DMS 273 treated with DMSO at 0.1 percent for 48 hours (cell line): ENCODE measurements around the gene DNM3.
"Not testable (repeated sequence)": the region's sequence is repeated elsewhere in the genome, so short reads cannot be mapped to it uniquely, and the experiment has no call there.

Experiments
- DNase-seq: peaks from one replicate; lab custom pipeline; 2025; lab: John Stamatoyannopoulos, UW

The DNM3 gene

DNA sequence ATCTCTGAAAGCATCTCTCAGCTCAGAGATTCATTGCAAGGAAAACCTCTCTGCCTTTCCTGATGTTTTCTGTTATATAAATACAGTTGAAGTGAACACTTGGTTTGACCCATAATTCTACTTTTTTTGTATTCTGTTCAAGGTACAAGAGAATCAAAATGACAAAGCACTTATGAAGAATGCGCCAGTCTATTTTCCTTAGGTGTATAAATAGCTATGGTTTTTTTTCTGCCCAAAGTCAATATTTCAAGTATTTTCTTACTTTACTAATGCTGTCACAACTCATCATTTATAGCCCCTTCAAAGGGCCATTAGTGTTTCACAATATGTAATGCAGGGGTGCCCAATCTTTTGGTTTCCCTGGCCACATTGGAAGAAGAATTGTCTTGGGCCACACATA, 436.7 kb downstream of the DNM3 start:
- DNase-seq, result no peak

DNA sequence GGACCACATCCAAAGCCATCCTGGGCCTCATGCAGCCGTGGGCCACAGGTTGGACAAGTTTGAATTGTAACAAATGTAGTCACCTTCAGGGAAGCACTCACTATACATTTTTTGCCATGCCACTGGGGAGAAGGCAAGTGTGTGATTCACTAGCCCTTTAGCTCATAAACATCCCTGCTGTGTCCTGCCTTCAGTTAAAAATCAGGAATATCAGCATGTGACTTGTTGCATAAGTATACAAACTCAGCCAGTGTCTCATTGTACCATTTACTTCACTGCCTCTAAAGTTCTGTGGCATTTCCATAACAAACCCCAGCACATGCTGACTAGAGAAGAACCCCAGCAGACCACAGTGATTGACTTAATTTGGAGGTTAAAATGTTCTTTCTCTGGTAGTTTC, 437.2 kb downstream of the DNM3 start:
- no peak for DNase-seq

DNA sequence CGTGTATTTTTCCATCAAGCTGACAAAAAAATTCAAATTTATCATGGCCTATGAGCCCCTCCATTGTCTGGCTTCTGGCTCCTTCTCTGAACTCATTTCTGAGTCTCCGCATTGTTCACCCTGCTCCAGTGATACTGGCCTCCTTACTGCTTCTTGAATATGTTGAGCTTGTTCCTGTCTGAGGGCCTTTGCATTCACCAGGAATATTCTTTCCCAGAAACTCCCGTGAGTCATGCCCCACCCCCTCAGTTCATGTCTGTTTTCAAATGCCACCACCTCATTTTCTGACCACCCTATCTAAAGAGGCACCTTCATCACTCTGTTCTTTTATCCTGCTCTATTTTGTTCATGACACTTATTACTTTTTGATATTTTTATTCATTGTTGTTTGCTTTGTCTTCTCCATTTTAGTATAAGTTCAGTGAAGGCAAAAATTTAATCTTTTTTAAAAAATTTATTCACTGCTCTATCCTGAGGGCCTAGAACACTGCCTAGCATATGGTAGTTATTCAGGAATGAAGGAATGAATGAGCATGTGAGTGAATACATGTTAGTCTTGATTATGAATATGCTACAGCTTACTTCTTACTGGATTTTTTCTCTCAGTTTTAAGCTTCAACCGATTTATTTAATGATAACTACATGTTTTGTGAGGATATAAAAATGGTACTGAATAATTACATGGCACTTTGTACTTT, 438.8 kb downstream of the DNM3 start:
- DNase-seq, result no peak

DNA sequence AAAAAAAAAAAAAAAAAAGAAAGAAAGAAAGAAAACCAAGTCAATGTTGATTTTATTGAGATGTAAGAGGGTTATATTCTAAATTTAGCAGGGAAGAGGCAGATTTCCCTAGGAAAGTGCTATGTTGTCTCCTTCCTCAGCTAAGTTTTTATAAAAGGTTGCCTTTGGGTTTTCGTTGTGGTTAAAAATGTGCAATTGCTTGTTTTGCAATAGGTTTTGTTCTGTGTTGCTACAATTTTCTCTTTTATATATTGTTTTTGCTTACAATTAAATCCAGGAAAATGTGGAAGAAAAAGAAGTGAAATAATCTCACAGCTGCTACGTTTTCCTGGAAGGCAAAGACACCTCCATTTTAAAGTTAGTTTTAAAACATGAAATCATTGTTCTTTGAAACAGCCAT, 442.5 kb downstream of the DNM3 start:
- DNase-seq, result no peak

DNA sequence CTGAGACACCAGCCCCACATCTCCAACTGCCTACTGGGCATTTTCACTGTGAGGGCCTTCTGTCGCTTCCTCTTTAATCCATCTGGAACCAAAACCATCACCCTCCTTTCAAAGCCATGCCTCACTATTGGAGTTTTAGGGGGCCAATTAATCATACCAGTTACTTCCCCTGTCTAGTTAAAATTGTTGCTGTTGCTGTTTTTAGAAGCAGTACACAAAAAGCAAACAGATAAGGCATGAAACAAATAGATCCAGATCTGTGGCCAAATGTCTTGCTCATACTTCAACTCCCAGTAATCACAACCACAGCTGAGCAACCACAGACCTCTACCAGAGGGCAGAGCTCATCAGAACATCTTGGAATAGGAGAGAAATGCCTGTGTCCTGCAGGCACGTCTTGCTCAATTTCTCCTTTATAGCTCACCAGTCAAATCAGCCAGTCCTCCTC, 445.4 kb downstream of the DNM3 start:
- no peak for DNase-seq

DNA sequence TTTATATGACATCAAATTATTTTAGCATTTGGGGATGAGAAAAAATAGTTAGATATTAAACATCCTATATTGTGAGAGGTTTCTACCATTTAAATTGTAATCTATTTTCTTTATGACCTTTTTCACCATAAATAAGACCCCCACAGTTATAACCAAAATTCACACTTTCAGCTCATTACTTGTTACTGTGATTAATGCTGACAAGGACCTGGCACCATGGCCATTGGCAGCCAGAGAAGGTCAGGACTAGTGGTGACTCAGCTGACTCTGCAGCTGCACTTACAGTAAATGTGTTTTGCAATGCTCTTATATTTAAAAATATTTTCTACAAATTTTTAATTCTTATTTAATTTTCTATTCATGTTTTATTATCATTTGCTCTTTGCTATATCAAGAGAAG, 445.9 kb downstream of the DNM3 start:
- no peak for DNase-seq

DNA sequence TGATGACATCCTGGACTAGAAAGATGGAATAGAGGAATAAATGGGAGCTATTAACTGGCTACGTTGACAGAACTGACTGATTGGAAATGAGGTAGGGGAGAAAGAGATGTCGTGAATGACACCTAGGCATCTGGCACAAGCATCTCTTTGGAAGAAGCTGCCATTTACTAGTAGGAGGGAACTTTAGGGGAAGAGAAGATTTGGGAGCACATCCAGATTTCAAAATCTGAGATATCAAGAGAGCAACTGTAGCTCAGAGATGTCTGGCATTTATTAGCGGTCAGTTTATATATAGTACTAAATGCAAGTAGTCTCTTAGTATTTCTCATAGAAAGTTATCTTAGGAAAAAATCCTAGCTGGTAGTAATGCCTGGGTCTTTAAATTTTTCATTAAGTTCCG, 447.3 kb downstream of the DNM3 start:
- DNase-seq, result no peak

DNA sequence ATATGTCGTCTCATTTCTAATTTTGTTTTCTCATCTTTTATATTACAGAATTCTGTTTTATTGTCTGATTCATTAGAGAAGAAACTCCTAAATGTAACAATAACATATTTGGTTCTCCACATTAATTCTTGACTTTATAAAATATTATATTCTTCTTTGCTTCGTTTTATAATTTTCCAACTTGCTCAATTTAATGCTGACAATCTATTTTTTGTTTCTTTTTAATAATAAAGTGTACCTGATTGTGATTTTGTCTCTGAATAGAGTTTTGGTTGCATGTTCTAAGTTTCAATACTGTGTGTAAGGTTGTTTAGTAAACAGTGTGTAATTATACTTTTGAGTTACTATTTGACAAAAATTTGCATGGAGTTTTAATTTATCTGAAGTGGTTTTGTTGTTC, 448.1 kb downstream of the DNM3 start:
- DNase-seq, result no peak

DNA sequence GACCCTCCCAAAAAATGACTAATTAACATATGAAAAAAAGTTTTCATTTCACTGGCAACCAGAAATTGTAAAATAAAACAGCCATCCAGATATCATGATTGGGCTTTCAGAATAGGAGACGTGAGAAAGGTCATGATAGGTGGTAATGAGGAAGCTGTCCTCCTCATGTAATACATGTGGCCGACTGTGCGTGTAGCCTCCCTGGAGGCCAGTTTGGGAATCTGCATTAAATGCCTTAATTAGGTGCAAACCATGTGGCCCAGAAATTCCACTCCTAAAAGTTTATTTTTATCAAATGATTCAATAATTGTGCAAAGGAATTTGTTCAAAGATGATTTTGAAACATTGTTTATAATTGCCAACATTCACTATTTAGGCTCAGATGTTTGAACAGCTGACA, 451.5 kb downstream of the DNM3 start:
- no peak for DNase-seq

DNA sequence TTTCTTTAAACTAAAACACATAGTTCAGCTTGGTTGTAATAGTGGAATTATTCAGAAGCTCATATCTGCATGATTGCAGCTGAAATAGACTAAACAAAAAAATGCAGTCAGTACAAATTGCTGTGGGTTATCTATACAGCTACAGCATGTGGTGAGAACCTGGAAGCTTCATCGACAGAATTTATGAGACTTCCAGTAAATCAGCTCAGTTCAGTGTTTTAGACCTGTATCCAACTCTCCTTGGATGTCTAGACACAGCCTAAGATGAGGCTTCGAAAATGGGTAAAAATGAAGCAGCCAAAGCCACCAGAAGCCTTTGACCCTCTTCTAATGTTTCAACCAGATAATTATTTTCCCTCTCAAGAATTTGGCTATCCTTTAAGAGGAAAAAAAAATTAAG, 452.1 kb downstream of the DNM3 start:
- DNase-seq, result no peak

DNA sequence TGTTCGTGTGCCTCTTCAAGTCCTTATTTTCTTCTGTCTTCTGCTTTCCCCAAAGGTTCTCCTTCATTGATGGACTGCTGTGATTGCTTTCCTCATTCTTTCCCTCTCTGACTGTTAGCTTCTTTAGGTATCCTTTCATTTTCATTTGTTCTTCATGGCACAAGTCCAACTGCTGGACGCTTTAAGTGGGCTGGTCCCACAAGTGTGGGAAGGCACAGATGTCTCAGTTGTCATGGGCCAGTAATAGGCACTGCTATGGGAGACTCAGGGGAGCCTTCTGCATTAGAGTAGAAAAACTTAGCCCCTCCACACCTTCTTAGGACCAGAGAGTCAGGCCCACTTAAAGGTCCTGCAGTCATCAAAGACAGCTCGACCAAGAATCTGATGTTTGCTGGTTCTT, 456.8 kb downstream of the DNM3 start:
- DNase-seq, result no peak

DNA sequence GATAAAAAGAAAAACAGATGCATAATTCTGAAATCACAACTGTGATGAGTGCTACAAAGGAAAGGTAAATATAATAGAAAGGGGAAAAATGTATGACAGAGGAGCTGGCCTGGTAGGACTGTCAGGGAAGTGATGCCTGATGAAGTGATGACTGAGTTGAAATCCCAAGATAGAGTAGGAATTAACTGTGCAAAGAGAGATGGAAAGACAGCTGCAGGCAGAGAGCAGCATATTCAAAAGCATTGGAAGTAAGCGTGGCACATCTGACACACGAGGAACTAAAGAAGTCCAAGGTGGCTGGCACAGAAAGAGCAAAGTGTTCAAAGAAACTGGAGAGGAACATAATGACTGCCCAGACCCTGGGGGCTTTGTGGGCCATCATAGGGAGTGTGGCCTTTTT, 457.6 kb downstream of the DNM3 start:
- no peak for DNase-seq

DNA sequence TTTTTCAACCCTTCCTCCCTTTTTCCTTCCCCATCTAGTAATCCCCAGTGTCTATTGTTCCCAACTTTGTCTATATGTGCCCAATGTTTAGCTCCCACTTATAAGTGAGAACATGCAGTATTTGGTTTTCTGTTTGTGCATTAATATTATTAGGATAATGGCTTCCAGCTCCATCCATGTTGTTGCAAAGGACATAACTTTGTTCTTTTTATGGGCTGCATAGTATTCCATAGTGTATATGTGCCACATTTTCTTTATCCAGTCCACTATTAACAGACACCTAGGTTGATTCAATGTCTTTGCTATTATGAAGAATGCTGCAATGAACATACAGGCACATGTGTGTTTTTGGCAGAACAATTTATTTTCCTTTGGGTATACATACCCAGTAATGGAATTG, 458.2 kb downstream of the DNM3 start:
- no peak for DNase-seq

DNA sequence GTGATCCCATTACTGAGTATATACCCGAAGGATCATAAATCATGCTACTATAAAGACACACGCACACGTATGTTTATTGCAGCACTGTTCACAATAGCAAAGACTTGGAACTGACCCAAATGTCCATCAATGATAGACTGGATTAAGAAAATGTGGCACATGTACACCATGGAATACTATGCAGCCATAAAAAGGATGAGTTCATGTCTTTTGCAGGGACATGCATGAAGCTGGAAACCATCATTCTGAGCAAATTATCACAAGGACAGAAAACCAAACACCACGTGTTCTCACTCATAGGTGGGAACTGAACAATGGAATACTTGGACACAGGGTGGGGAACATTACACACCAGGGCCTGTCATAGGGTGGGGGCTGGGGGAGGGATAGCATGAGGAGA, 466.2 kb downstream of the DNM3 start:
- not testable (repeated sequence) for DNase-seq

DNA sequence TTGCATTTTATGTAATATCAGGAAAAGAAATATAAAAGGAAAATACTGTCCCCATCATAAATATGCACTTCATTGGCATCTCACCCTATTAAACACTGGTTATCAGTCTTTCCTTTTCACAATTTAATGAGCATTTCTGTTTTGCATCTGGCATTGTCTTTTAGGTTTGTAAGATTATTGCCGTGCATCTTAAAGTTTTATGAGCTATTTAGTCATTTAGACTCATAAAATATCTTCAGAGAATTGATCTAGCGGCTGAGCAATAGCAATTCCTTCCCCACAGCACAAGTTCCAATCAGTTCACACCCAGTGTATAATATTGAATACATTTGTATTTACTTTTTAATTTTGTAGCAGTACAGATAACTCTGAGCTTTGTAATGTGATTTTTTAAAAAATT, 466.8 kb downstream of the DNM3 start:
- DNase-seq, result no peak

DNA sequence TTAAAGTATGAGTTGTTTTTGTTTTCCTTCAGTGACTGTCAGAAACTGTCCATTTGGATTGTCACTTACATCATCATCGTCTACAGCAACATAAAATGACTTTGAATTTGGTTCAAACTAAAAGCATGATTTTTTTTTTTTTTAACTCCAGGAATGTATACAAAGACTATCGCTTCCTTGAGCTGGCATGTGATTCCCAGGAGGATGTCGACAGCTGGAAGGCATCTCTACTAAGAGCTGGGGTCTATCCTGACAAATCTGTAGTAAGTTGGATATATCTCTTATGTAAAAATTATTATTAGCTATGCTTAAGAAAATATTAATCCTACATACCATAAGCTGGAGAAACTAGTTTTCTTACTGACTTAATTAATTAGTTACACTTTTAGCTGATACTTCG, 467.3 kb downstream of the DNM3 start:
- no peak for DNase-seq

DNA sequence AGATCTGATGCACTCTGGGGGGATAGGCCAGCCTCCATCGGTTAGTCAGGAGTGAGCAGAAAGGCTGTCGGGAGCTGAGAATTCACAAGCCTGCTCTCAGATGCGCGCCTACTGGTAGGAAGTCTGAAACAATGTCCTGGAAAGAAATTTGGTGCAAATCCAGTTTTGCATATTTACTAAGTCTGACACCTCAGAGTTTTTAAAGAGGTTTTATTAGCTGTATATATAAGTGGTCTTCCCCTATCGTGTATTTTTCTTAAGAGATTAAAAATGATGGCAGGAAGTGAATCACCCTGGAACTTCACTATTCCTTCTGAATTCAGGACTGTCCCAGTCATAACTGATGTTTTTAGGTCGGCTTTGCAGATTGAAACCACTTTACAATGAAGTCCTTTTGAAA, 479.4 kb downstream of the DNM3 start:
- DNase-seq, result no peak

DNA sequence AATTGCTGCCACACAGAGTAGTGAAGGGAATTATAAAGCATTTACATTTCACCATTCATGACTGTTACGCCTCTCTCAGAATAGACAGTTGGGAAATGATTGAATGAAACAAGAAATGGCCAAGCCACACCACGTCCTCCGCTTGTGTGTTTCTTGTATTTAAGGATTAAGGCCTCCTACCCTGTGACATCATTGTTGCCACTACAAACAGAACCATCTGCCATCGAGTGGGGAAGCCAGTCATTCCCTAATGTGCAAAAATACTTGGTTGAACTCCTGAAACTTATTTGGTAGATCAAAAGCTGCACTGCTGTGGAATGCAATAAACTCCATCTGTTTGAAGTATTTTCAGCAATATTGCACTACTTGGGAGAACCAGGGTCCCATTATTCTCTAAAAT, 480.2 kb downstream of the DNM3 start:
- peak; percentile 81 for DNase-seq

DNA sequence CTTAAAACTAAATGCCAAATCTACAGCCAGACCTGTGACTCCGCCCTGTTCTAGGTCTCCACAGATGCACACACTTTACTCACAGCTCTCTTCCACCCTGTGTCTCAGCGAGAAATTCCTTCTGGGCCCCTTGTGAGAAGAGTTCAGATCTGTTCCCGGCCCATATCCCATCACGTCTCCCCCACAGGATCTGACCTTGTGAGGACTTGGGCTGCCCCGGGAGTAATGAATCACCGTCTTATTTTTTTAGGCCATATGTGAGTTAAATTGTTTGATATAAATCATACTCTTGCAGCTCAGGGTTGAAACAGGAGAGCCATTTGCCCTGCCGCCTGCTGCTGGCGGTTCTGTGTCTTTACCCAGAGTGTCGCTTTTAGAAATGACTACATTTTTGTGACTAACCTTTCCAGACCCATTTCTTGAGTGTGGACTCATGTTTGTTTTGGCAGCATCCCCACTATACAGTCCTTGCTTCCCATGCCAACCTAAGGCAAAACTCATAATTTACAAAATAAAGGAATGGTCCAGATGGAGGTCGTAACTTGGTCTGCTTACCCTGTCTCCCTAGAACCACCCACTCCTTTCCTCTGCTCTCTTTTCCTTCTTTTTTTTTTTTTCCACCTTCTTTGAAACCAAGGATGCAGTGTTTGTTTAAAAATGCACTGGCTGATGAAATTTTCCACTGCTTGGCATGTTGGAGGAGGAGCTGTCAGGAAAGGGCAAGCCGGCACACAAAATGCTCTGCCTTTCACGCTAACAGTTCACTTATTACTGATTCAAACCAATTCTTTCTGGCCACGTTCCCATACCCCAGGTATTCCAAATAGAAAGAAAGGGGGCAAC, 481.1 kb downstream of the DNM3 start:
- DNase-seq, result peak; percentile 91

DNA sequence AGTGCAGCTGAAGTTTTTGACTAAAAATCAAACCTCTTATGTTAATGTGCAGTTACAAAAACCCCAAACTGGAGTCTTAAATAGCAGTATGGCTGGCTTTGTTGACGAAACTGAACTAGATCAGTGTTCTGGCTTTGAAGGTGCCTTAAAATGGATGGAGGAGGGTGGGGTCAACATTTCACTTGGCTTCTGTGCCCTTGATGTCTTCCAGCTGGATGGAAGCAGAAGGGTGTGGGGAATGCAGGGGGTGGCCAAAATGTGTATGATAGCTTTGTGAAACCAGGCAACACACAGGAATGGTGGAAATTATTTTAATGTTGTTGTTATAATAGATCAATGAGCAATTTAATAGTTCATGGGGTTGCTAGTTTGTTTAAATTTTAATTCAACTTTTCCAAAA, 482.4 kb downstream of the DNM3 start:
- no peak for DNase-seq

DNA sequence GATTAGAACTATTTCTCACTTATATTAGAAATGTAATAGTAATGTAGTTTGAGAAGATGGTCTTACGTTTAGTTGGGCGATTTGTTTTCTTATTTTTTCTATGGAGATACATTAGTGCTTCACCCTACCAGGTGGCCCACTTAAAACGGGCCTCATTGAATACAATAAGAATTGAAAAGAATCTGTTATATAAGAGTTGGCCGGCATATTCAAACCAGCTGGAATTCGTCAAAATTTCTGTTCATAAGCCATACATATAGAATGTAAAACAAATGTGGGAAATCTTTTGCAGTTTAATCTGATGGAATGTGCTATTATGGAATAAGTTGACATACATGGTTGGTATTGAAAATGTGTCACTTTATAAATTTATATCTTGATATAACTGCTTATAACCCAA, 482.8 kb downstream of the DNM3 start:
- no peak for DNase-seq

DNA sequence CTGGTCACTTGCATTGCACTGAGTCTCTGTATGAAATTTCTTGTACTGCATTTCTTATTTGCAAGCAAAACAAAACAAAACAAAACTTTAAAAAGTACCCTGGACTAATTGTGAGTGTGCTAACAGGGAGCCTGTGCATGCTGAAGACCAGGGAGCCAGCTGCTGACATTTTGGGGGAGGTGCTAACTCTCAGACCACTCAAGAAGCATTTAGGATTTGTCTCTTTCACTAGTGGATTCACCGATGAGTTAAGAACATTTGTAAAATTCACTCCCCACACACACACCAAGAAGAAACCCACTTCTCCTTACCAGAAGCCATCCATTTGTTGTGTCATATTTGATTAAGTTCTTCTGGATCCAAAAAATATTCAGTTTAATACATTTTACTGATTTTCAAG, 483.5 kb downstream of the DNM3 start:
- no peak for DNase-seq

DNA sequence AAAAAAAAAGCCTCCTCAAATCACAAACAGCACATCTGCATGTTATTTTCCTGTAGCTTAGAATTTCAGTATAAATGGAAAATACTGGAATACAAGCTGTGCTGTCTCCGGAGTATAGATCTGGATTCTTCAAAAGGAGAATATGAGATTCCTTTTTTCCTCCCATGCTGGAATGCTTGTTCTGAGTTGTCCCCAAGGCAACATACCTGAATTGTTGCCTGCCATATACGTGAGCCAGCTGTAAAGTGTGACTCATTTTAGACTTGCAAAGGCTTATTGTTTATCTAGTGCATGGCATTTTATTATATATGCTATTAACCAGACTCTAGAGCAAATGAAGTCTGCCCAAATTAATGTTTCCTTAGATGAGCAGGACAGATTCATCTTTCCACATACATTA, 484.2 kb downstream of the DNM3 start:
- DNase-seq, result no peak

DNA sequence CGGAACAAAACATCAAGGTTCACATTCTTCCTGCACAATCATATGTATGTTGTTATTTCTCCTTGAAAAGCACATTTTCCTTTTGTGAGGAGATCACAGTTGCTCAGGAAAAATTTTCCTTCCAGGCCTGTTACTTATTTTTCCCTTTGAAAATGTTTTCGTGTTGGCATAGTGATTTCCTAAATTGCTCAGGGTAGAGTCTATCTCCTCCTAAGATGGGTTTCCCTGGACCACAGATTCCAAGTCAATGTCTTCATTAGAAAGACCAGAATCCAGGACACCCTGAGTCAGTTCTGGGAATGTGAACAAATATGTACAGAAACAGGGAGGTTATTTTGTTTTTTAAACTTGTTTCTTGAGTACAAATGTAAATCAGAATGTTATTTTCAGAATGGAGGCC, 484.8 kb downstream of the DNM3 start:
- no peak for DNase-seq
